Endothelial cell (in vitro differentiated cells): ENCODE measurements around the gene ADAMTSL5. TPM values are rescaled to one million over a fixed set of nuclear protein-coding genes. Genes with fewer than 3 reads are reported as not detected.

Experiments used
- DNase-seq: peaks from one replicate; pipeline ENCODE4 v3.0.0; 2021; ENCODE audit warnings: low spot score
- H3K27ac Mint-ChIP-seq: one replicate; pipeline ENCODE4 v1.8.0; 2021; ENCODE audit warnings: mixed read lengths, inconsistent platforms; ENCODE audit not compliant: unreplicated experiment
- H3K27me3 Mint-ChIP-seq: one replicate; pipeline ENCODE4 v1.8.0; 2021; ENCODE audit warnings: mild to moderate bottlenecking, moderate library complexity, mixed read lengths, inconsistent platforms; ENCODE audit not compliant: unreplicated experiment
- H3K36me3 Mint-ChIP-seq: one replicate; pipeline ENCODE4 v1.8.0; 2021; ENCODE audit warnings: mild to moderate bottlenecking, low read depth, mixed read lengths, inconsistent platforms; ENCODE audit not compliant: unreplicated experiment
- H3K4me1 Mint-ChIP-seq: one replicate; pipeline ENCODE4 v1.8.0; 2021; ENCODE audit warnings: mild to moderate bottlenecking, mixed read lengths, inconsistent platforms; ENCODE audit not compliant: unreplicated experiment
- H3K4me3 Mint-ChIP-seq: one replicate; pipeline ENCODE4 v1.8.0; 2021; ENCODE audit warnings: mild to moderate bottlenecking, mixed read lengths, inconsistent platforms; ENCODE audit not compliant: unreplicated experiment
- H3K9me3 Mint-ChIP-seq: one replicate; pipeline ENCODE4 v1.8.0; 2021; ENCODE audit warnings: mixed read lengths, inconsistent platforms; ENCODE audit not compliant: unreplicated experiment
- total RNA-seq: library from RNA; stranded (reverse); fragmentation: NEBNext Ultra II Directional; extraction: Animal tissue kit (Norgen Biotek cat#: 25700); gene quantifications from one replicate; pipeline ENCODE4 v1.2.1, GENCODE V29; 2021; ENCODE audit not compliant: unreplicated experiment
- TF ChIP-seq, protein P1 (sequence below): fragments of 200-600 bp; sonication (generic); IDR thresholded peaks from one replicate; pipeline ENCODE4 v1.5.0; 2021; ENCODE audit warnings: antibody characterized with exemption; ENCODE audit not compliant: unreplicated experiment

ADAMTSL5 gene
- total RNA-seq, 1 donor from 2014 or later = 0.18 TPM

GRCh38 chr19:1526066-1526778 lies 13.4 kb upstream of the ADAMTSL5 start:
- no peak overlapping the region for H3K27ac Mint-ChIP-seq
- H3K27me3 Mint-ChIP-seq = peaks cover 23% of the 10 kb centered on the region
- H3K4me3 Mint-ChIP-seq = no peak overlapping the region
- H3K4me1 Mint-ChIP-seq = peaks cover 6% of the 10 kb centered on the region
- DNase-seq = no peak
- TF ChIP-seq, protein P1, sequence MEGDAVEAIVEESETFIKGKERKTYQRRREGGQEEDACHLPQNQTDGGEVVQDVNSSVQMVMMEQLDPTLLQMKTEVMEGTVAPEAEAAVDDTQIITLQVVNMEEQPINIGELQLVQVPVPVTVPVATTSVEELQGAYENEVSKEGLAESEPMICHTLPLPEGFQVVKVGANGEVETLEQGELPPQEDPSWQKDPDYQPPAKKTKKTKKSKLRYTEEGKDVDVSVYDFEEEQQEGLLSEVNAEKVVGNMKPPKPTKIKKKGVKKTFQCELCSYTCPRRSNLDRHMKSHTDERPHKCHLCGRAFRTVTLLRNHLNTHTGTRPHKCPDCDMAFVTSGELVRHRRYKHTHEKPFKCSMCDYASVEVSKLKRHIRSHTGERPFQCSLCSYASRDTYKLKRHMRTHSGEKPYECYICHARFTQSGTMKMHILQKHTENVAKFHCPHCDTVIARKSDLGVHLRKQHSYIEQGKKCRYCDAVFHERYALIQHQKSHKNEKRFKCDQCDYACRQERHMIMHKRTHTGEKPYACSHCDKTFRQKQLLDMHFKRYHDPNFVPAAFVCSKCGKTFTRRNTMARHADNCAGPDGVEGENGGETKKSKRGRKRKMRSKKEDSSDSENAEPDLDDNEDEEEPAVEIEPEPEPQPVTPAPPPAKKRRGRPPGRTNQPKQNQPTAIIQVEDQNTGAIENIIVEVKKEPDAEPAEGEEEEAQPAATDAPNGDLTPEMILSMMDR = no peak
- no peaks in the 10 kb centered on the region for H3K9me3 Mint-ChIP-seq
- H3K36me3 Mint-ChIP-seq = peaks cover 7% of the 10 kb centered on the region

DNA sequence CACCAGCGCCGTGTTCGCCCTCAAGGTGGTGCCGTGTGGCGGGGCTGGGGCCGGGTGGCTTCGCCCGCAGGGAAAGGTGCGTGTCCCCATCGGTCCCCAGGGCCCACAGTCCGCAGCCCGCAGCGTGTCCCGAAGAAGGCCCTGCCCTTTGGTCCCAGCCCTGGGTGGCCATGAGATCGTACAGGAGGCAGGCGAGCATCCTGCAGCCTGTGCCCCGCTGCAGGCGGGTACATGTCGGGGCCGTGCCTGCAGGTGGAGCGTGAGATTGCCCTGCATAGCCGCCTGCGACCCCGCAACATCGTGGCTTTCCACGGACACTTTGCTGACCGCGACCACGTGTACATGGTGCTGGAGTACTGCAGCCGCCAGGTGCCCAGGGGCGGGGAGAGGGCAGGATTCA lies 12.5 kb upstream of the ADAMTSL5 start:
- Mint-ChIP-seq H3K9me3 (no peaks in the 10 kb centered on the region), H3K4me3 (no peak overlapping the region), H3K27ac (no peak overlapping the region), H3K27me3 (peaks cover 23% of the 10 kb centered on the region), H3K36me3 (peaks cover 7% of the 10 kb centered on the region), H3K4me1 (peaks cover 6% of the 10 kb centered on the region)
- no peak for DNase-seq
- TF ChIP-seq, protein P1 = no peak

DNA sequence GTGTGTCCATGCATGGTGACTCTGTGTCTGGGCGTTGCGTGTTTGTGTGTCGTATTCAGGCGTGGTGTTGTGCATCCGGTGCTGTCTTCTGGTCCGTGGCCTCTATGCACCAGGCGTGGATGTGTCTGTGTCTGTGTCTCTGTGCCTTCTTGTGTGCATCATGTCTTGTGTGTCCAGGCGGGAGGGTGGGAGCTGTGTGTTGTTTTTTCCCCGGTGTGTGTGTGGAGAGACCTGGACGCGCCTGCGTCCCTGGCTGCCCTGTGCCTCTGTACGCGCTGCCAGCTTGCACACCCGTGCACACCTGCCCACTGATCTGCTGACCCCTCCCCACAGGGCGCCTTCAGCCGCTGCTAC lies 12.1 kb upstream of the ADAMTSL5 start:
- Mint-ChIP-seq H3K36me3 (peaks cover 7% of the 10 kb centered on the region), H3K4me1 (peaks cover 6% of the 10 kb centered on the region), H3K9me3 (no peaks in the 10 kb centered on the region), H3K27me3 (peaks cover 20% of the 10 kb centered on the region), H3K4me3 (no peak overlapping the region), H3K27ac (no peak overlapping the region)
- DNase-seq = no peak
- TF ChIP-seq, protein P1 = no peak

GRCh38 chr19:1524287-1524971 lies 11.6 kb upstream of the ADAMTSL5 start:
- H3K27ac Mint-ChIP-seq = peak overlapping the region; percentile 33
- TF ChIP-seq, protein P1 = no peak
- no peaks in the 10 kb centered on the region for H3K9me3 Mint-ChIP-seq
- peaks cover 19% of the 10 kb centered on the region for H3K27me3 Mint-ChIP-seq
- DNase-seq = no peak
- H3K4me1 Mint-ChIP-seq = peaks cover 6% of the 10 kb centered on the region
- H3K4me3 Mint-ChIP-seq = peak overlapping the region; percentile 80
- H3K36me3 Mint-ChIP-seq = peaks cover 7% of the 10 kb centered on the region
